Urinary bladder (tissue), 4 donors: ENCODE measurements around the gene ITIH3. TPM values are rescaled to one million over a fixed set of nuclear protein-coding genes. Genes with fewer than 3 reads are reported as not detected.
A peak's percentile ranks its signal among the peaks of the same experiment; 100 is the strongest.

Experiments
- DNase-seq: peaks from one replicate; pipeline ENCODE4 v3.0.0-alpha.2; 2015; ENCODE audit errors: extremely low spot score
- H3K27ac ChIP-seq: one replicate; pipeline ENCODE4 v1.5.1; 2013; ENCODE audit warnings: low read depth, mild to moderate bottlenecking, moderate library complexity
- H3K36me3 ChIP-seq: one replicate; pipeline ENCODE4 v1.6.1; 2013; ENCODE audit warnings: mild to moderate bottlenecking, moderate library complexity; ENCODE audit not compliant: insufficient read depth
- H3K4me1 ChIP-seq: one replicate; pipeline ENCODE4 v1.6.1; 2013; ENCODE audit warnings: mild to moderate bottlenecking, moderate library complexity; ENCODE audit not compliant: insufficient read depth
- H3K4me3 ChIP-seq: one replicate; pipeline ENCODE4 v1.5.1; 2013; ENCODE audit warnings: low read depth, low read length
- WGBS: extraction: QIAGEN DNeasy Blood & Tissue Kit; methylation state at CpG from one replicate; pipeline ENCODE4 v1.1.7; 2013; 5-methylcytosine and 5-hydroxymethylcytosine counted together
- polyA plus RNA-seq: library from polyadenylated mRNA; stranded (reverse); fragments of 200-250 nt; gene quantifications from one replicate; pipeline ENCODE4 v1.2.3, GENCODE V29; 2013
- total RNA-seq: library from RNA; depleted of rRNA; stranded (reverse); fragments of >200 nt; gene quantifications from one replicate; pipeline ENCODE4 v1.2.3, GENCODE V29; 2014
- donor health status: healthy with polysubstance abuse.
- donor health status: healthy.

The ITIH3 gene
- total and polyA plus RNA-seq, 2 donors: 1.4 to 3.1 TPM

DNA sequence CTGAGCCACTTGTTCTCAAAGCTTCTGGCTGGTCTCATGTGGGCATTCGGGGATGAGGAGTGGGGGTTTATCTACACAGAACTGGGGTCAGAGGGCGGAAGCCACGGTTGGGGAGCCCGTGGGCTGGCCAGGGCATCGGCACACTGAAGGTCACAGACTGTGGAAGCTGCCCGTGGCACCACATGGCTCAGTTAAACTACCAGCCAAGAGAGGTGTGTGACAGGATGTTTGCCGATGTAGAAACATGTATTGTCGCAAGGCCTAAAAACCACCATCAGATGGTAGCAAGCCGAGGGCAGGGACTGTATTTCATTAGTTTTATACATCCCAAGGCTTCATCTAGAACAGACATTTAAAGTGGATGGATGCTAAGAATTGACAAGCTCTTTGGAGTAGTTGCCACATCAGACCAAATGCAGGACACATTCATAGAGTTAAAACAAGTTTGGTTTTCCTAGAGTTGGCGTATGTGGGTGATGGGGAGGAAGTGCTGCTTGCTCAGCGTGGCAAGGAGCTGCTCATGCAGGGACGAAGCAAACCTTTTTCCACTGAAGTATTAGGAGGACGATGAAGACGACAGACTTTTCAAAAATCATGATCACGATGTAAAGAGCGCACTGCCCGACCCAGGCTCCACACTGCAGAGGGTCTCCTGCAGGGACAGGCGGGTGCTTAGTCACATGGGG is 49.8 kb downstream of the ITIH3 start:
- Histone ChIP-seq H3K4me1 (no peaks in the 10 kb centered on the region), H3K36me3 (peaks cover 4% of the 10 kb centered on the region), H3K27ac (peak overlapping the region; percentile 2)

DNA sequence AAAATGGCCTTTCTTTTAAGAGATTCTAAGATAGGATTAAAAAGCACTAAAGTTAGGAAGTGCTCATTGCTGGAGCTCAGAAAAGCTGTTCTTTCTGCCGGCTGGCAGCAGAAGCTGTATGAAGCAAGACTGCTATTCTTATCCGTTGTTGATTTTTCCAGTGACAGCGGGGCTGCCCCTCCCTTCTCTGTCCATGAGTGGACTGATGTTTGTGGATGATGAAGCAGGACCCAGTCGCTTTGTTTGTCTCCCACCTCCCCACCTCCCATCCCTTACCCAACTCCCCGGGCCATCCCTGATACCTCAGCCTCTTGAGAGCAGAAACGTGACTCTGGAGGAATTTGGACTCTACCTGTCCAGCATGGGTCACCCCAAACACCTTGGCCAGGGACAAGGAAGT is 50.6 kb downstream of the ITIH3 start:
- DNase-seq: no peak
- H3K36me3 ChIP-seq: peaks cover 4% of the 10 kb centered on the region

More for the DNA sequence above, 49.8 kb downstream of the ITIH3 start:
- no peak for DNase-seq
- 73% methylated on average over 18 of the region's 18 CpGs for WGBS
- H3K4me3 ChIP-seq: no peak overlapping the region

DNA sequence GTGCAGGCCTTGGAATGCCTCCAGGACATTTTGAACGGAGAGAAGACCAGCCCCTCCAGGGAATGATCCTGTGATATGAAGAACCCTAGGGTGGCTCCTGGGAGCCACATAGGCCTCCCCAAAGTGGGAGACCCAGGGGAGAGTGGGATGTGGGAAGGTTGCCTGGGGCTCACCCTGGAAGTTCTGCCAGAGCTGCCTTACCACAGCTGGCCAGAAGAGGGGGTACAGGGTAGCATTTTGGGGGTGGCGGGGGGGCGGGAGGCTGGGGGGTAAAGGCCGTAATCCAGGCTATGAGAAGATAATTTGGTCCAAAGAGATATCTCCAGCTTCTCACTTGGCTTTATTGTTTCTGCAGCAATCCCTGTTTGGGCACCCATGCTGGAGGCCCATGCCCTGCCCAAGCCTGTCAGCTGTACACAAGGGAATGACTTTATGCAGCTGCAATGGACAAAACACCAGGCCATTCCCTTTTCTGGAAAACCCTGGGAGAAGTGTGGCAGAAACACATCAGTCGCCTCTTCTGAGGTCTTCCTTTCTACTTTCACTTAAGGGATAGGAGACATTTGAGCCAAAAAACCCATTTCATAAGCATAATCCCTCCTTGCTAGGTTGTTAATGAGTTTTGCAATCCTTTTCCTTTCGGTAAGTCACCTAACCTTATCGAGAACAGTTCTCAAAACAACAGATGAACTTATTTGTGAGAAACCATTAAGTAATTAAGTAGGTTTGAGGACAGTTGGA is 51.3 kb downstream of the ITIH3 start:
- DNase-seq: no peak
- H3K4me3 ChIP-seq: no peak overlapping the region
- no peaks in the 10 kb centered on the region for H3K4me1 ChIP-seq
- H3K36me3 ChIP-seq: peaks cover 2% of the 10 kb centered on the region
- H3K27ac ChIP-seq: peak overlapping the region; percentile 82
- 79% methylated on average over 7 of the region's 7 CpGs for WGBS

More for the DNA sequence above, 50.6 kb downstream of the ITIH3 start:
- no peaks in the 10 kb centered on the region for H3K4me1 ChIP-seq
- 23% methylated on average over 6 of the region's 6 CpGs for WGBS
- no peak overlapping the region for H3K4me3 ChIP-seq
- H3K27ac ChIP-seq: peak overlapping the region; percentile 82

DNA sequence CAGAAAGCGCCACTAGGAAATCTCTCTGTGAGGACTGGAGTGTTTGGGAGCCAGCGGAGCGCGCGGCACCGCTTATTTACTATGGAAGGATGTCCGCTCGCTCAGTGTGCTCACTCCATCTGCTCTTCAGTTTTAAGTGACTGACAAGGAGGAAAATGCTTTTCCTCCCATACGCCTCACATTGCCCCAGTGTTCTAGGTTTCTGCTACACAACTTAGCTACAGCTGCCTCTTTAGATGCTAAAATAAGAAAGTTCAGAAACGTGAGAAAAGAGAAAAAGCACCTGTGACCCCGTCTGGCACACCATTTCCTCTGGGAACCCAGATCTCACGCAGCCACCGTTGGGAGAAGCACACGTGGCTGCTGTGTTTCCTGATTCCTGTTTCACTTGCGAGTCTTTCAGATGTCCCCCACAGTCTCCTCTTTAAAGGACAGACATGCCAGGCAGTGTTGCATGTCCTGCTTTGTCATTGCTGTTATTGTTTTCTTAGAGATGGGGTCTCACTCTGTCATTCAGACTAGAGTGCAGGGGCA is 51.9 kb downstream of the ITIH3 start:
- Histone ChIP-seq H3K36me3 (peaks cover 2% of the 10 kb centered on the region), H3K27ac (no peak overlapping the region), H3K4me1 (no peaks in the 10 kb centered on the region), H3K4me3 (no peak overlapping the region)
- 86% methylated on average over 15 of the region's 15 CpGs for WGBS
- DNase-seq: no peak

DNA sequence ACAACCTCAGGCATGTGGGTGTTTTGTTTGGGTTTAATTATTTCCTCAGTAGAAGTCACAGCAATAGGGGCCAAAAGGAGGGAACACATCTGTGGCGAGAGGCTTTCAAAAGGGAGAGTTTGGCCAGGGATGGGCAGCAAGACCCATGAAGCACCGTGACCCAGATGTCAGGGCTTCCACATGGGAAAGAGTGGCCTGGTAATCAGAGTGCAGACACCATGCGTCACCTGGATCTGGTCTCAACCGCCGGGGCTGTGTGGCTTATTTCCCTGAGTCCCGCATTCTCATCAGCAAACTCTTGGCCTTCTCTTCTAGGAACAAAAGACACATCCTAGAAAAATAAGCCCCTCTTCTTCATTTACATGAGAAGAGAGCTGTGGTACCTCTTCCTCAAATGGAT is 52.6 kb downstream of the ITIH3 start:
- WGBS: 95% methylated on average over 6 of the region's 6 CpGs

DNA sequence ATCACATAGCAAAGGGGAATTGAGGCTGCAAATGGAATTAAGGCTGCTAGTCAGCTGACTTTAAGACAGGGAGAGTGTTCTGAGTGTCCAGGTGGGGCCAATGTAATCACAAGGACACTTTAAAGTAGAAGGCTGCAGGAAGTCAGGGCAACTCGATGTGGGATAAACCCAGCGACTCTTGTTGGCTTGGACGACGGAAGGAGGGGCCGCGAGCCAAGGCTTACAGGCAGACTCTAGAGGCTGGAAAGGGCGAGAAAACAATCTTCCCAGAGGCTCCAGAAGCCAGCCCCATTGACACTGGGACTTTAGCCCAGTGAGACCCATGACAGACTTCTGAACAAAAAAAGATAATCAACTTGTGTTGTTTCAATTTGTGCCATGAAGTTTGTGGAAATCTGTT is 53.1 kb downstream of the ITIH3 start:
- H3K4me3 ChIP-seq: no peak overlapping the region
- no peak for DNase-seq
- 93% methylated on average over 7 of the region's 7 CpGs for WGBS
- H3K4me1 ChIP-seq: no peaks in the 10 kb centered on the region
- no peak overlapping the region for H3K27ac ChIP-seq
- H3K36me3 ChIP-seq: peaks cover 2% of the 10 kb centered on the region

More for the DNA sequence above, 52.6 kb downstream of the ITIH3 start:
- Histone ChIP-seq H3K4me3 (no peak overlapping the region), H3K4me1 (no peaks in the 10 kb centered on the region), H3K27ac (no peak overlapping the region), H3K36me3 (peaks cover 2% of the 10 kb centered on the region)
- DNase-seq: no peak

DNA sequence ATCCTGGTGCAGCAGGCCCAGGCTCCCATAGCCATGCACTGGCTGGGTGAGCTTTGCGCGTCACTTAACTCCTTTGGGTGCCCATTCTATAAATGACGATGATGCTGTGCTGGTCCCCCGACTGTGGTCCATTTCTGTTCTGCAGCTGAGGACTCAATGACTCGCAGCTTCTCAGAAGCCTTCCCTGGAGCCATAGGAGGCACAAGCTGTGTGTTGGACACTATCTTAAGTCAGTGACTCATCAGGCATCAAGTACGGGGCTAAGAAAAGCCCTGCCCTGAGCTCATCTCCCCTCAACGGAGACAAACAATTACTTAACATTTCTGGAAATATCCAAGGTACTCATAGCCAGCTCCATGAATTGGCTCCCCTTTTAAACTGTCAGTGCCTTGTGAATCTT is 54.0 kb downstream of the ITIH3 start:
- no peaks in the 10 kb centered on the region for H3K4me1 ChIP-seq
- 63% methylated on average over 7 of the region's 7 CpGs for WGBS
- H3K27ac ChIP-seq: no peak overlapping the region
- H3K4me3 ChIP-seq: no peak overlapping the region
- no peak for DNase-seq
- peaks cover 5% of the 10 kb centered on the region for H3K36me3 ChIP-seq

DNA sequence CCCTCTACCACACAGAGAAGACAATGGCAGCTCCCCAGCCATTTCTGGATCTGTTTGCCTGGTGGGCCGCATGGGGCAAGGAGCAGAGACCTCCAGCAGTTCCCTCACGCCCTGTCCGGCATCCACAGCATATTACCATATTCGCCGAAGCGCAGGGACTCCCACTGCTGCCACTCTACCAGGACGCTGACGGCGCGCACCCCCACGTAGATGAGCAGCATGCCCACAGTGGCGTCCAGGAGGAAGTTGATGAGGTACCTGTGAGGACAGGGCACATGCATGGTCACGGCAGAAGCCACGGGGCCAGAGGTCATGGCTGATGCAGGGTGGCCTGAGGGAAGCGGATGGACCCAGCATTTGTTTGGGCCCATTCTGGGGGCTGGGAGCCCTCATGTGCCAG is 55.1 kb downstream of the ITIH3 start:
- Histone ChIP-seq H3K4me3 (no peak overlapping the region), H3K4me1 (no peaks in the 10 kb centered on the region), H3K36me3 (peaks cover 5% of the 10 kb centered on the region), H3K27ac (no peak overlapping the region)
- DNase-seq: no peak
- 96% methylated on average over 15 of the region's 15 CpGs for WGBS

DNA sequence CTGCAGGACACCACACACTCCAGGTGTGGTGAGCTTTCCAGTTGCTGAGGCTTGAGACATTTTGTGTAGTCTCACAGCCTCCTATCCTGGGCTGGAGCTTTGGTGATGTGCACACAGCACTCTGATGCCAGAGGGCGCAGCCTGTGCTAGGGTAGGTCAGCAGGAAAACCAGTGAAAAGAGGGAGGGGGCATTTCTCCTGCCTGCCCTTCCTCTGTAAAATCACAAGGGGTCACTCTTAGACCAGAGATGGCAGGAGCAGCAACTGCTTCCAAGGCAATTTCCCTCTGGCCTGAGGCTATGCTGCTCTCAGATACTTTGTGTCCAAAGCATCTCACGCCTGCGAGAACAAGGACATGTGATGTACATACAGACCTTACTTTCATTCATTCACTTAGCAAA is 56.8 kb downstream of the ITIH3 start:
- no peak overlapping the region for H3K27ac ChIP-seq
- peaks cover 5% of the 10 kb centered on the region for H3K36me3 ChIP-seq
- H3K4me1 ChIP-seq: no peaks in the 10 kb centered on the region
- DNase-seq: no peak
- 77% methylated on average over 3 of the region's 3 CpGs for WGBS
- H3K4me3 ChIP-seq: no peak overlapping the region

DNA sequence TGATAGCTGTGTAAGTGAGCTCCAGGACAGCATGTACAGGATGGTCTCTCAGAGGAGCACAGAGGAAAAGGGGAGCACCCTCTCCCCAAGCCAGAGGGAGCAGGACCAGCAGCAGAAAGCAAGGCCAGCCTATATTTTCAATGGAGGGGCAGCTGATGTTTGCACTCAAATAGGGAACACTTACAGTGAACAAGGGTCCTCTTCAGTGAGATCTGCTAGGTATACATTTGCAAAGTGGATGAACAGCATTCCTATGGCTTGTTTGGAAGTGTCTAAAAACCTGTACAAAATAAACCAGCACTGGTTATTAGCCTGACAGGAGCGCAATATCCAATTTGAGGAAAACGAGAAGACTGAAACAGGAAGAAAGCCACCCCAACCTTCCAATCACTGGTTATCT is 57.8 kb downstream of the ITIH3 start:
- WGBS: 85% methylated on average over 2 of the region's 2 CpGs
- Histone ChIP-seq H3K27ac (no peak overlapping the region), H3K36me3 (peaks cover 3% of the 10 kb centered on the region), H3K4me1 (no peaks in the 10 kb centered on the region), H3K4me3 (no peak overlapping the region)
- no peak for DNase-seq

DNA sequence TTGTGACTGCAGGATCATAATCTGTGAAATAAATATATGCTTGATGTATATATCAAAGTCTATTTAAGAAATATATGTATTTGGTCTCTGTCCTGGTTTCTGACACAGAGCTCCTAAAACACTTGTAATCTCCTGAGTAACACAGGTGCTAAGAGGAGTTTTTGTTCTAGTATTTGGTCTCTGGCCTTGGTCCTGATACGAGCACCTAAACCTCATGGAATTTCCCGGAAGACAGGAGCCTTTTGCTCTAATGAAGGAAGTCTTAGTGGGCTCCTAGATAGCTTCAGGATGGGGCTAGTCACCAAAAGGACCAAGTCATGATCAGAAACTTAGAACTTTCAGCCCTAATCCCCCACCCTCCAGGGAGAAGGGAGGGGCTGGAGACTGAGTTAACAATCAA is 59.4 kb downstream of the ITIH3 start:
- H3K36me3 ChIP-seq: peaks cover 3% of the 10 kb centered on the region
- no peak for DNase-seq
- H3K4me1 ChIP-seq: no peaks in the 10 kb centered on the region
- H3K4me3 ChIP-seq: no peak overlapping the region
- 86% methylated on average over 2 of the region's 2 CpGs for WGBS
- H3K27ac ChIP-seq: no peak overlapping the region

DNA sequence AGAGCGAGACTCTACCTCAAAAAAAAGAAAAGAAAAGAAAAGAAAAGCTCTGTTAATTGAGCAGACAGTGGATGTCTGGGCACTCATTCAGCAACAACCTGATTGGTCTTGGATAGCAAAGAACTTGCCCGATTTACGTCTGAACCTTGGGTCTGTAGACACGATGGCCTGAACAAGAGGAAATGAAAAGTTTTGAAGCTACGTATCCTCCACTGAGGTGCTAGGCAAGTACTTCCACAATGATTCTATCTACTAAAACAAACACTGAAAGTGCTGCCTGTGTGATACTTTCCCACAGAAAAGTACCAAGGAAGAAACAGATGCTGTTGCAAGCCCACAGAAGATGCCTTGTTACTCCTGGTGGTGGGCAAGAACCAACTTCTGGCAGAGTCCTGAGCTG is 62.1 kb downstream of the ITIH3 start:
- no peak for DNase-seq
- WGBS: 86% methylated on average over 5 of the region's 5 CpGs
- Histone ChIP-seq H3K36me3 (peaks cover 3% of the 10 kb centered on the region), H3K4me3 (no peak overlapping the region), H3K4me1 (no peaks in the 10 kb centered on the region), H3K27ac (no peak overlapping the region)

DNA sequence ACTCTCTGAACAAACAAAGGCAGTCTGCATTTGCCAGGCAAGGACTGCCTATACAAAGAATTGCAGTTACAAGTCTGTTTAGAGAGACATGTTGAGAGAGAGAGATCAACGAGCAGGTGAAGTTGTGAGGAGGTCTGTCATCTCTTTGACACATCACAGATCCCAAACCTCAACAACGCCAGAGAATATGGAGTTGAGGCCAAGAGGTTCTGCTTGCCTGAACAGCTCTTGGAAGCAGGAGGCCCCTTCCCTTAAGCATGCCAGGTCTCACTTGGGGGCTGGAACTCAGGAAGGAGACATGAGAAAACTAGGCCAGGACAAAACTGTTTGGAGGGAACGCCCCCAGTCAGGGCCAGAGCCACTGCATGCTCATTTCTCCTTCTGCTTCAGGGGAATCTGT is 62.5 kb downstream of the ITIH3 start:
- 58% methylated on average over 3 of the region's 3 CpGs for WGBS
- DNase-seq: no peak
- Histone ChIP-seq H3K27ac (no peak overlapping the region), H3K36me3 (peaks cover 3% of the 10 kb centered on the region), H3K4me1 (no peaks in the 10 kb centered on the region), H3K4me3 (no peak overlapping the region)

DNA sequence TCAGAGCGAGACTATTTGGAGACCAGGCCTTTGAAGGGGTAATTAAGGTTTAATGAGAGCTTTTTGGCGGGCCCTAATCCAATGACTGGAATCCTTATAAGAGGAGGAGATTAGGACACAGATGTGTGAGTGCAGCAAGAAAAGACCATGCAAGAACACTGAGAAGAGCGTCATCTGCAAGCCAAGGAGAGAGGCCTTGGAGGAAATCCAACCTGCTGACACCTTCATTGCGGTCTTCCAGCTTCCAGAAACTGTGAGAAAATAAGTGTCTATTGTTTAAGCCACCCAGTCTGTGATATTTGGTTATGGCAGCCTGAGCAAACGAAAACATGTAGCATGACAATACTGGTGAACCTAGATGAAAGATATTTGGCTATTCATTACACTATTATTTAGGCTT is 63.3 kb downstream of the ITIH3 start:
- 80% methylated on average over 5 of the region's 5 CpGs for WGBS
- Histone ChIP-seq H3K4me3 (no peak overlapping the region), H3K4me1 (no peaks in the 10 kb centered on the region), H3K36me3 (peaks cover 3% of the 10 kb centered on the region), H3K27ac (no peak overlapping the region)
- no peak for DNase-seq
